GM13977 (cell line): Measurements from ENCODE around the gene CDHR5.

Source experiments
- DNase-seq: peaks from one replicate; pipeline ENCODE4 v3.0.0; 2012; ENCODE audit warnings: low spot score
- CTCF ChIP-seq: IDR thresholded peaks from 2 replicates; pipeline ENCODE4 v1.5.1; 2012; ENCODE audit warnings: mild to moderate bottlenecking, control low read depth; ENCODE audit not compliant: insufficient read depth; ENCODE audit errors: extremely low read depth, missing control alignments
- in situ Hi-C: fragments of 300-500 bp; cut with MboI; formaldehyde crosslinking; loops from one replicate; pipeline ENCODE4 v1.12.0; 2022; ENCODE audit warnings: low sequenced_read_pairs, low pct_unique_long_range_greater_than_20kb, mixed read lengths, inconsistent platforms; ENCODE audit not compliant: unreplicated experiment

Gene CDHR5

GRCh38 chr11:624705-625635, at the start of gene CDHR5:
TSS of gene CDHR5 (minus strand) at chr11:624955. CDS start at chr11:624902, 53 bp downstream.
- no peak for TF ChIP-seq CTCF
- no peak for DNase-seq
- in situ Hi-C loops: no loop called here

- no peak for TF ChIP-seq CTCF
- in situ Hi-C loops: no loop called here
- no peak for DNase-seq
These were observed 49.7 kb upstream of the CDHR5 start for GRCh38 chr11:674406-674805.

- in situ Hi-C loops: no loop called here
- no peak for TF ChIP-seq CTCF
- DNase-seq: no peak
These were observed 49.1 kb upstream of the CDHR5 start for GRCh38 chr11:673866-674265.

GRCh38 chr11:665704-666281, 41.0 kb upstream of the CDHR5 start:
- no peak for TF ChIP-seq CTCF
- in situ Hi-C loops: no loop called here
- no peak for DNase-seq

- no peak for TF ChIP-seq CTCF
- DNase-seq: no peak
- in situ Hi-C loops: no loop called here
These were observed 40.4 kb upstream of the CDHR5 start for GRCh38 chr11:665062-665703.

GRCh38 chr11:662689-663274, 38.0 kb upstream of the CDHR5 start:
- peak; percentile 77 for TF ChIP-seq CTCF
- DNase-seq: peak; percentile 83
- in situ Hi-C loops: no loop called here
